ENCODE data around the gene DHX8.

DHX8 gene

GRCh38 chr17:43526886-43527648 lies 43.3 kb downstream of the DHX8 start:
- FAIRE-seq = no peak

- no peak for FAIRE-seq
Measured at GRCh38 chr17:43528319-43528987, 44.7 kb downstream of the DHX8 start.

GRCh38 chr17:43528988-43529814 lies 45.4 kb downstream of the DHX8 start:
- no peak for FAIRE-seq

GRCh38 chr17:43529947-43530287 lies 46.1 kb downstream of the DHX8 start:
- FAIRE-seq = no peak

- no peak for FAIRE-seq
Measured at GRCh38 chr17:43530288-43531081, 46.7 kb downstream of the DHX8 start.

- no peak for FAIRE-seq
Measured at GRCh38 chr17:43531082-43531378, 47.3 kb downstream of the DHX8 start.

- FAIRE-seq = no peak
Measured at GRCh38 chr17:43531955-43532354, 48.2 kb downstream of the DHX8 start.

GRCh38 chr17:43532581-43532980 lies 48.8 kb downstream of the DHX8 start:
- FAIRE-seq = no peak

GRCh38 chr17:43533699-43534098 lies 49.9 kb downstream of the DHX8 start:
- no peak for FAIRE-seq

- FAIRE-seq = no peak
Measured at GRCh38 chr17:43534909-43535308, 51.1 kb downstream of the DHX8 start.

GRCh38 chr17:43536236-43536992 lies 52.6 kb downstream of the DHX8 start:
- no peak for FAIRE-seq

- FAIRE-seq = no peak
Measured at GRCh38 chr17:43540821-43541674, 57.3 kb downstream of the DHX8 start.

GRCh38 chr17:43542859-43543258 lies 59.1 kb downstream of the DHX8 start:
- no peak for FAIRE-seq

- no peak for FAIRE-seq
Measured at GRCh38 chr17:43543300-43543699, 59.5 kb downstream of the DHX8 start.

- no peak for FAIRE-seq
Measured at GRCh38 chr17:43543771-43544575, 60.2 kb downstream of the DHX8 start.

GRCh38 chr17:43545383-43545632 lies 61.5 kb downstream of the DHX8 start:
- no peak for FAIRE-seq

- peak; percentile 94 for FAIRE-seq
Measured at GRCh38 chr17:43546319-43547188, 62.8 kb downstream of the DHX8 start, which contains the start of gene ETV4. TSS of gene ETV4 (minus strand) at chr17:43546340. CDS start at chr17:43545617, 723 bp downstream.

GRCh38 chr17:43547189-43547550 lies 63.4 kb downstream of the DHX8 start:
- FAIRE-seq = no peak

GRCh38 chr17:43547659-43548256 lies 64.0 kb downstream of the DHX8 start:
- no peak for FAIRE-seq
